ENCODE measurements around the gene SCFD2.

DNA sequence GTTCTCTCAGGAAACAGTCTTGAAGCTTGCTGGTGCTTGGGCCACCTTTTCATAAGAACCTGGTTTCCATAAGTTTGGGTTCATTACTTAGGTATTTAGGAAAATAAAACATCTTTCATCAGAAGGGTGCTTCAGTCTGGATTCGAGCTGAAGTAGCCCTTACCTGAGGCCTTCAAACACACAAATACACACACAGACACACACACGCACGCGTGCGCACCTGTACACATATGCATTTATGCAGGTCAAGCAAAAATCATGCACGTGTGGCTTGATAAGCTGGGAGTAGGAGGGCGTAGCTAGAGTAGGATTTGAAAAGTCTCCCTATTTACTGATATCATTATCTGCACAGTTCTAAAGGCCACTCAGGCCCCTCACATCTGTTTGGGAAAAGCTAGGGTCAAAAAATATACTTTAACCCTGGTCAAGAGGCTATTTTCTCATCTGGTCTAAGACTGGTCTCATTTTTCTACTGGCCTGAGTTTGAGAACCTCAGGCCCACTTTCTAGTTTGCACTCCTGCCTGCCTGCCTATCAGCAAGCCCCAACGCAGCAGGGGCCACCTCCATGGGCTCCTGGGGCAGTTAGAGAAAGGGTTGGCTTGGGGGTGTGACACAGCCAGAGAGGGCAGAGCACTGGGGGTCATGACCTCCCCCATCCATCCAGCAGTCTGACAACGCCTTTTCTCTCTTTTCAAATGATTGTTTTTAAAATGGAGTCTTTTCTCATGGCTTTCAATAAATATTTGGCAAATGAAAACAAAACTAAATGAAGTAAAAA lies 439.5 kb downstream of the SCFD2 start:
- TF ChIP-seq, protein P1, sequence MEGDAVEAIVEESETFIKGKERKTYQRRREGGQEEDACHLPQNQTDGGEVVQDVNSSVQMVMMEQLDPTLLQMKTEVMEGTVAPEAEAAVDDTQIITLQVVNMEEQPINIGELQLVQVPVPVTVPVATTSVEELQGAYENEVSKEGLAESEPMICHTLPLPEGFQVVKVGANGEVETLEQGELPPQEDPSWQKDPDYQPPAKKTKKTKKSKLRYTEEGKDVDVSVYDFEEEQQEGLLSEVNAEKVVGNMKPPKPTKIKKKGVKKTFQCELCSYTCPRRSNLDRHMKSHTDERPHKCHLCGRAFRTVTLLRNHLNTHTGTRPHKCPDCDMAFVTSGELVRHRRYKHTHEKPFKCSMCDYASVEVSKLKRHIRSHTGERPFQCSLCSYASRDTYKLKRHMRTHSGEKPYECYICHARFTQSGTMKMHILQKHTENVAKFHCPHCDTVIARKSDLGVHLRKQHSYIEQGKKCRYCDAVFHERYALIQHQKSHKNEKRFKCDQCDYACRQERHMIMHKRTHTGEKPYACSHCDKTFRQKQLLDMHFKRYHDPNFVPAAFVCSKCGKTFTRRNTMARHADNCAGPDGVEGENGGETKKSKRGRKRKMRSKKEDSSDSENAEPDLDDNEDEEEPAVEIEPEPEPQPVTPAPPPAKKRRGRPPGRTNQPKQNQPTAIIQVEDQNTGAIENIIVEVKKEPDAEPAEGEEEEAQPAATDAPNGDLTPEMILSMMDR (IDR thresholded peaks at IDR 0.05): no peak
- TF ChIP-seq POLR2A (IDR thresholded peaks at IDR 0.05) (no peak), EP300 (IDR thresholded peaks at IDR 0.05) (no peak)

All from ovary (tissue), 3 donors.